IPS-18a (cell line): ENCODE results near the gene BRINP2.
"Not testable (repeated sequence)": the region's sequence is repeated elsewhere in the genome, so short reads cannot be mapped to it uniquely, and the experiment has no call there.

Experiments used
- H3K27ac ChIP-seq: one replicate; pipeline ENCODE4 v1.5.1; 2013; ENCODE audit warnings: low read length
- H3K27me3 ChIP-seq: one replicate; pipeline ENCODE4 v1.6.1; 2013; ENCODE audit warnings: mild to moderate bottlenecking, low read length; ENCODE audit not compliant: control insufficient read depth, insufficient read depth
- H3K36me3 ChIP-seq: one replicate; pipeline ENCODE4 v1.6.1; 2013; ENCODE audit warnings: low read depth, low read length; ENCODE audit not compliant: control insufficient read depth
- H3K4me1 ChIP-seq: one replicate; pipeline ENCODE4 v1.6.1; 2013; ENCODE audit warnings: low read depth, low read length; ENCODE audit not compliant: control insufficient read depth
- H3K4me3 ChIP-seq: one replicate; pipeline ENCODE4 v1.5.1; 2013; ENCODE audit warnings: low read length
- H3K9ac ChIP-seq: one replicate; pipeline ENCODE4 v1.6.1; 2013; ENCODE audit warnings: mild to moderate bottlenecking, low read length, moderate library complexity
- H3K9me3 ChIP-seq: one replicate; pipeline ENCODE4 v1.6.1; 2013; ENCODE audit warnings: low read depth, low read length; ENCODE audit not compliant: control insufficient read depth

The BRINP2 gene

DNA sequence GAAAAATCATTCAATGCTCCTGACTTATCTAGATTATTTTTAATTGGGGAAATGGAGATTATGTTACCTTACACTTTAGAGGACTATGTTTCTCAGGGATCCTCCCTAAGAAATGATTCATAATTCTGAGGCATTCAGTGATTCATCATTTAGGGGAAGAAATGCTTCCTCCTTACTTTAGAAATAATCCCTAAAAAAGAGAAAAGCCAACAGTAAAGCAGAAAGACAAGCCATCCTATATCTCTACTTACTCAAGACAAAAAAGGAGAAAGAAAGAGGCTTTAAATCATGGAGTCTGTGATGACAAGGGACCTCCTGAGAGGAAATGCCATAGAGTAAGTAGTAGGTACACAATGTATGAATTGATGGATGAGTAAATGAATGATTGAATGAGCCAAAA is 137.0 kb downstream of the BRINP2 start:
- Histone ChIP-seq H3K27ac (no peak overlapping the region), H3K36me3 (no peaks in the 10 kb centered on the region), H3K4me3 (no peak overlapping the region), H3K4me1 (no peaks in the 10 kb centered on the region), H3K9me3 (no peaks in the 10 kb centered on the region), H3K27me3 (no peaks in the 10 kb centered on the region), H3K9ac (no peak overlapping the region)

DNA sequence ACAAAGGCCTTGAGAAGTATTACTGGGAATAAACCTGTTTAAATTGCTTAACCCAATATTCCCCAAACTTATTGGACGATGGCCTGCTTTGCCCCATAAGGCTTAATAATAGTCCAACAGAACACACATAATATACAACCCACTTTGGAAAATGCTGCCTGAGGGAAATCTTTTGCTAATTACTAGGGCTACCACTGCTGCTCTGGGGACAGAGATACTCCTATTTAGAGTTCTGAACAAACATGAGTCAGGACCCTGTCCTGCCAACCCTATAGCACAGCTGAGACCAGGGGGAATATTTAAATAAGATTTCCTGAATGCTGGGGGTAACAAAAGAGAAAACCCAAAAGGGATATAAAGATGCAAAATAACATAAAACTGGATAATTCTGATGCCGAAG is 139.1 kb downstream of the BRINP2 start:
- H3K4me1 ChIP-seq = no peaks in the 10 kb centered on the region
- H3K27me3 ChIP-seq = no peaks in the 10 kb centered on the region
- H3K27ac ChIP-seq = no peak overlapping the region
- no peak overlapping the region for H3K9ac ChIP-seq
- H3K36me3 ChIP-seq = no peaks in the 10 kb centered on the region
- no peak overlapping the region for H3K4me3 ChIP-seq
- H3K9me3 ChIP-seq = no peaks in the 10 kb centered on the region

DNA sequence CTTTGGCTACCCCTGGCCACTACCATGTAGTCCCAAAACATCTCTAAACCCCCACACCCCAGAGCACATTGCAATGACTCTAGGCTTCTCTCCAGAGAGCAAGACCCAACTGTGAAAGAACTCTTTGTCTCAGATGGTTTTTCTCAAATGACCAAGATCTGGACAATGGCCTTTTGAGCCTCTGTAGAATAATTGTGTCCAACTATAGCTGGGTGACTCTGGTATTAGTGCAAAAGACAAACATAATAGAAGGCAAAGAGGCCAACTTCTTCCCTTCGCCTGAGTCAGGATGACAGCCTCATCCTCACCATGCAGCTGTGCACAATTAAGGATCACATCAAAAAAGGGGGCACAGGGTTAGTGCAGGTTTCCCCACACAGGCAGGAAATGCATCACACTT is 139.6 kb downstream of the BRINP2 start:
- Histone ChIP-seq H3K36me3 (no peaks in the 10 kb centered on the region), H3K27me3 (no peaks in the 10 kb centered on the region), H3K4me1 (no peaks in the 10 kb centered on the region), H3K27ac (no peak overlapping the region), H3K9ac (no peak overlapping the region), H3K9me3 (no peaks in the 10 kb centered on the region), H3K4me3 (no peak overlapping the region)

DNA sequence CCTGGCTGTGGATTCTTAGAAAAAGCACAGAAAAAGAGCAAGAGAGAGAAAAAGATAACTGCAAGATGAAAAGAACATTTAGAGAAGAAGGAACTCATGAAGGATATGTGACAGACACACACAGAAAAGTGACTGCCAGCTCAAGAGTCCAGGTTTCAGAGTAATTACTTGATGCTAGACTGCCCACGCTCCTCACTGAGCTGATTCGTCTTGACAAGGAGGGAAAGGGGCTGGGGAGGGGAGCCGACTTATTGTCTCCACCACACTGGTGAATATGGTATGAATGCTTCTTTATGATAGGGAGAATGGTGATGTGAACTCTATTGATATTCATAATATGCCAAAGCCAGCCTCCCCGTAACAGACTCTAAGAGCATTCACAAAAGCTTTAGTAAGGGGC is 140.4 kb downstream of the BRINP2 start:
- no peaks in the 10 kb centered on the region for H3K27me3 ChIP-seq
- H3K36me3 ChIP-seq = no peaks in the 10 kb centered on the region
- no peak overlapping the region for H3K27ac ChIP-seq
- H3K4me1 ChIP-seq = no peaks in the 10 kb centered on the region
- H3K9ac ChIP-seq = no peak overlapping the region
- no peak overlapping the region for H3K4me3 ChIP-seq
- H3K9me3 ChIP-seq = no peaks in the 10 kb centered on the region

DNA sequence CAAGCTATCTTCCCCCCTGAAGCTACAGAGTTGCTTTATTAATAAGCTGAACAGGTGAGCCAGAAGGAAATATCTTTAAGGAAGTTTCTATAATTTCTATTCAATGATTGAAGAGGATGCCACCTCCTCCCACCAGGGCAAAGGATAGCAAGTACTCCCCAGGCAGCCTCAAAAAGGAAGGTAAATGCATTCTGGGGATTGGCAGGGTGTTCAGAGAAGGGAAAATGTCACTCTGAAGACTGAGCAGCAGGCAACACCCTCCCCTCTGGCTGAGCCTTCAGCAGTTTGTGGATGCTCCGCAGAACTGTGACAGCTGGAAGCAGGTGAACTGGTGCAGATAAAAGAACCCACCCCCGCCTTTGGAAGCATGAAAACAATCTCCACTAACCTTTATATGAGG is 140.8 kb downstream of the BRINP2 start:
- H3K4me1 ChIP-seq = no peaks in the 10 kb centered on the region
- H3K36me3 ChIP-seq = no peaks in the 10 kb centered on the region
- no peak overlapping the region for H3K9ac ChIP-seq
- no peaks in the 10 kb centered on the region for H3K9me3 ChIP-seq
- H3K27me3 ChIP-seq = no peaks in the 10 kb centered on the region
- H3K27ac ChIP-seq = no peak overlapping the region
- H3K4me3 ChIP-seq = no peak overlapping the region

DNA sequence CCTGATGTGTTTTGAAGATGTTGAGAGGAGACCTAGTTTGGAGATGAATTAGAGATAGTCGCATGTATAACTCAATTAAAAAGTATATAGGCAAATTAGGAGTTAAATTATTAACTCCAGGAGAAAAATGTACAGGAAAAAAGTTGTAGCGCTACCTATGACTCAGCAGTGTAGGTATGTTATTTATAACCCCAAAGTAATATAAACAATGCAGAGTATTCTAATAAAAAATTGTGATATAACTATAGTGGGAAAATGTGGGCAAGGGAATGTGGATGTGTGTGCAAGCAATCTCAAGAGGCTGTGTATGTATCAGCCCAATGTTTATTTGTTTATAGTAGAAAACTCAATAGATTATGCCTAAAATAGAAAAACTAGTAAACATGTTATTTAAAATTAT is 144.5 kb downstream of the BRINP2 start:
- Histone ChIP-seq H3K4me3 (no peak overlapping the region), H3K27ac (no peak overlapping the region), H3K9me3 (no peaks in the 10 kb centered on the region), H3K9ac (no peak overlapping the region), H3K27me3 (no peaks in the 10 kb centered on the region), H3K36me3 (no peaks in the 10 kb centered on the region), H3K4me1 (no peaks in the 10 kb centered on the region)

DNA sequence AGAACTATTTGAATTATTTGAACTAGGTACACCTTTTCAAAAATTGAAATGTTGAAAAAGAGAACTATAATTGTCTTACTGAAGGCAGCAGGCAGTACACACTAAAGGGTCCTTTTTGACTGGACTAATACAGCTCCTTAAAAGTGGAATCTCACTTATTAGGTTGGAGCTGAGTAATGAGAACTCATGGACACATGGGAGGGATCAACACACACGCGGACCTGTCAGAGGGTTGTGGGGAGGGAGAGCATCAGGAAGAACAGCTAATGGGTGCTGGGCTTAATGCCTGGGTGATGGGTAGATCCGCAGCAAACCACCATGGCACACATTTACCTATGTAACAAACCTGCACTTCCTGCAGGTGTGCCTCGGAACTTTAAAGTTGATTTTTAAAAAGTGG is 145.0 kb downstream of the BRINP2 start:
- Histone ChIP-seq H3K9ac (no peak overlapping the region), H3K4me1 (no peaks in the 10 kb centered on the region), H3K27ac (no peak overlapping the region)

DNA sequence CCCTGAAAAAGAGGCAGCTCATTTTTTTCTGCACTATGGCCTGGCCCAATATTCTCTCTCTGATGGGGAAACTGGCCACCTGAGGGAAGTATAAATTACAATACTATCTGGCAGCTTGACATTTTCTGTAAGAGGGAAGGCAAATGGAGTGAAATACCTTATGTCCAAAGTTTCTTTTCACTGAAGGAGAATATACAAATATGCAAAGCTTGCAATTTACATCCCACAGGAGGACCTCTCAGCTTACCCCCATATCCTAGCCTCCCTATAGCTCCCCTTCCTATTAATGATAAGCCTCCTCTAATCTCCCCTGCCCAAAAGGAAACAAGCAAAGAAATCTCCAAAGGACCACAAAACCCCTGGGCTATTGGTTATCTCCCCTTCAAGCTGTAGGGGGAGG is 150.7 kb downstream of the BRINP2 start:
- not testable (repeated sequence) for H3K9ac ChIP-seq, H3K27me3 ChIP-seq, H3K4me1 ChIP-seq, H3K27ac ChIP-seq, H3K4me3 ChIP-seq, H3K9me3 ChIP-seq, H3K36me3 ChIP-seq

More for the DNA sequence above, 145.0 kb downstream of the BRINP2 start:
- no peaks in the 10 kb centered on the region for H3K9me3 ChIP-seq
- H3K36me3 ChIP-seq = no peaks in the 10 kb centered on the region
- no peak overlapping the region for H3K4me3 ChIP-seq
- H3K27me3 ChIP-seq = no peaks in the 10 kb centered on the region

DNA sequence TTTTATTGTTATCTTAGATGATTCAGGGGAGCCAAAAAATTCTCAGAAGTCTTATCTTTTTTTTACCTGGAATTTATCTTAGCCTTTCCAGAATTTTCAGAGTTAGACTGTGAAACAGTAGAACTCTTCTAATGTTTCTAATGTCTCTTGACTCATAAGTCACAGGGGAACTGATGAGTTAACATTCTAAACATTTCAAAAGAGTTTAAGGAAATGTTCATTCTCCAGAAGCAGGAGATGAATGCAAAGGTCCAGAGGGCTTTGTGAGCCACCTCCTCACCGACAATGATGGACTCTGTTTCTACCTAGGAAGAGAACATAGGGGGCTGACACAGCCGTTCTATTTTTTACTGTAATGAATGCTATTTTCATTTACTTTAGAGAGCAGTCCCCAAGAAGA is 157.5 kb downstream of the BRINP2 start:
- Histone ChIP-seq H3K9ac (no peak overlapping the region), H3K27ac (no peak overlapping the region), H3K36me3 (no peaks in the 10 kb centered on the region), H3K4me3 (no peak overlapping the region), H3K4me1 (no peaks in the 10 kb centered on the region), H3K9me3 (no peaks in the 10 kb centered on the region), H3K27me3 (no peaks in the 10 kb centered on the region)

DNA sequence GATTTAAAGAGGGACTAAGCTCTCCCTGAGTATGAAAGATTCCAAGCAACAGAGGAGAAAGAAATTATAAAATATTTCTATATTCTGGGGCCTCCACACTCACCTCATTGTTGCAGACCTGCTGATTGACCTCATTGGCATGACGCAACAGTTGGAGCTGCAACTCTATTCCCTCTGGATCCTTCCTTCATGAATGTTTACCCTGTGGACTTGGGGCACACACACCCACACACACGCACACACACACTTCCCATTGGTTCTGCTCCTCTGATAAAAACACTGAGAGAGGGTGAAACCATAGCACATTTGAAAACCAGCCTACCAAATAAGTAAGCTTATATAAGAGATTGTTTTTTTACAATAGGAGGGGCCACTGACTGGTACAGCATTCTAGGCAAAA is 159.1 kb downstream of the BRINP2 start:
- Histone ChIP-seq H3K9me3 (no peaks in the 10 kb centered on the region), H3K27ac (no peak overlapping the region), H3K36me3 (no peaks in the 10 kb centered on the region), H3K27me3 (no peaks in the 10 kb centered on the region), H3K4me3 (no peak overlapping the region), H3K4me1 (no peaks in the 10 kb centered on the region), H3K9ac (no peak overlapping the region)
